Prostate gland (tissue), 2 donors: ENCODE measurements around the gene OGN. TPM values are rescaled to one million over a fixed set of nuclear protein-coding genes. Genes with fewer than 3 reads are reported as not detected.

Experiments
- DNase-seq: peaks from one replicate; pipeline ENCODE4 v3.0.0-alpha.2; 2019; ENCODE audit warnings: low spot score
- H3K27ac ChIP-seq, 2 donors: fragments of 200-600 bp; sonication (generic); 2 replicates each; pipeline ENCODE4 v1.5.1; 2017 to 2019
- H3K27me3 ChIP-seq: fragments of 200-600 bp; sonication (generic); replicated peaks from 2 replicates; pipeline ENCODE4 v1.5.1; 2019; ENCODE audit not compliant: insufficient read depth
- H3K36me3 ChIP-seq, 2 donors: fragments of 200-600 bp; sonication (generic); 1 replicate in 1 of 2; 2 replicates in 1 of 2; pipeline versions ENCODE4 v1.5.1 to v1.8.1; 2017 to 2019
- H3K4me1 ChIP-seq: fragments of 200-600 bp; sonication (generic); replicated peaks from 2 replicates; pipeline ENCODE4 v1.5.1; 2019
- H3K4me3 ChIP-seq, 2 donors: fragments of 200-600 bp; sonication (generic); 2 replicates each; pipeline ENCODE4 v1.5.1; 2017 to 2019
- H3K9me3 ChIP-seq: fragments of 200-600 bp; sonication (generic); 2 replicates; pipeline ENCODE4 v1.5.1; 2017
- POLR2A ChIP-seq: fragments of 450-650 bp; IDR thresholded peaks from one replicate; pipeline ENCODE4 v1.6.1; 2016; ENCODE audit warnings: antibody characterized with exemption, mild to moderate bottlenecking
- POLR2AphosphoS5 ChIP-seq: sonication (generic); formaldehyde crosslinking; IDR thresholded peaks from one replicate; pipeline ENCODE4 v1.6.1; 2017; ENCODE audit warnings: antibody characterized with exemption
- WGBS: methylation state at CpG from one replicate; pipeline ENCODE4 v1.1.5; 2018; 5-methylcytosine and 5-hydroxymethylcytosine counted together
- intact Hi-C: fragments of 100-400 bp; cut with DNase I; formaldehyde crosslinking; loops from one replicate; pipeline ENCODE4 v1.14.2; 2022
- total RNA-seq, 2 donors: library from RNA; depleted of rRNA; stranded (reverse); fragments of >200 nt; gene quantifications; one replicate each; pipeline ENCODE4 v1.1.0, GENCODE V29; 2016
- TF ChIP-seq, protein P1 (sequence below), 4 experiments: fragments of 200-600 bp in 2 of 4; fragments of 450-650 bp in 2 of 4; sonication (generic) in 2 of 4; IDR thresholded peaks; 1 replicate in 3 of 4; 2 replicates in 1 of 4; pipeline ENCODE4 v1.5.1; 2016 to 2019; ENCODE audit warnings: antibody characterized with exemption in 4 of 4, mild to moderate bottlenecking in 2 of 4, moderate library complexity in 2 of 4

OGN gene
- total RNA-seq, 2 donors from 2014 or later: 6.9 to 24.4 TPM

- Histone ChIP-seq H3K4me1 (no peaks in the 10 kb centered on the region), H3K27me3 (no peaks in the 10 kb centered on the region), H3K27ac (no peak overlapping the region), H3K4me3 (no peak overlapping the region), H3K9me3 (no peaks in the 10 kb centered on the region), H3K36me3 (no peaks in the 10 kb centered on the region)
- WGBS: 65% methylated on average over 1 of the region's 1 CpG
- TF ChIP-seq POLR2AphosphoS5: no peak
- no peak for TF ChIP-seq POLR2A
- TF ChIP-seq, protein P1, sequence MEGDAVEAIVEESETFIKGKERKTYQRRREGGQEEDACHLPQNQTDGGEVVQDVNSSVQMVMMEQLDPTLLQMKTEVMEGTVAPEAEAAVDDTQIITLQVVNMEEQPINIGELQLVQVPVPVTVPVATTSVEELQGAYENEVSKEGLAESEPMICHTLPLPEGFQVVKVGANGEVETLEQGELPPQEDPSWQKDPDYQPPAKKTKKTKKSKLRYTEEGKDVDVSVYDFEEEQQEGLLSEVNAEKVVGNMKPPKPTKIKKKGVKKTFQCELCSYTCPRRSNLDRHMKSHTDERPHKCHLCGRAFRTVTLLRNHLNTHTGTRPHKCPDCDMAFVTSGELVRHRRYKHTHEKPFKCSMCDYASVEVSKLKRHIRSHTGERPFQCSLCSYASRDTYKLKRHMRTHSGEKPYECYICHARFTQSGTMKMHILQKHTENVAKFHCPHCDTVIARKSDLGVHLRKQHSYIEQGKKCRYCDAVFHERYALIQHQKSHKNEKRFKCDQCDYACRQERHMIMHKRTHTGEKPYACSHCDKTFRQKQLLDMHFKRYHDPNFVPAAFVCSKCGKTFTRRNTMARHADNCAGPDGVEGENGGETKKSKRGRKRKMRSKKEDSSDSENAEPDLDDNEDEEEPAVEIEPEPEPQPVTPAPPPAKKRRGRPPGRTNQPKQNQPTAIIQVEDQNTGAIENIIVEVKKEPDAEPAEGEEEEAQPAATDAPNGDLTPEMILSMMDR (IDR thresholded peaks at IDR 0.05): peak in 3 of 4 experiments; percentile 10 to 36 (median 20)
- DNase-seq: no peak
- intact Hi-C loops: loop anchor here (2.0 to 5.0 kb wide), 2 partner anchors 94 to 292 kb away; no protein-coding TSS in a partner anchor
Measured at GRCh38 chr9:92342825-92343488, 61.4 kb downstream of the OGN start.

DNA sequence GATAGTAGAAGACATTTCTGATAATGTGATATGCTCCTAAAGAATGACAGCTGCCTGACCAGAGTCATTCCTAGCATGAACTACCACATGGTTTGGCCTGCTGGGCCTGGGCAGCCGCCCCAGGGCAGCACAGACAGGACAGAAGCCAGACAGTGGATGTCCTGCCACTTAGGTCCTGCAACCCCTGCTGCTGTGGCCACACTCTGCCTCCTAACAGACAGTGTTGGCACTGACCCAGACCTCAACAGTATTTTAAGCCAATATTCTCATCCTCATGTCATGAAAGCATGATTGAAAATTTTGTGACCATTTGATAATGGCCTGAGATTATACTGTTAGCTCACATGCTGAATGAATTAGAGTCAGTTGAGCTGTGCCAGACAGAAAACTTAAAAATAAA is 62.8 kb downstream of the OGN start:
- TF ChIP-seq POLR2A: no peak
- TF ChIP-seq, protein P1 (IDR thresholded peaks at IDR 0.05): no peak
- no peak for TF ChIP-seq POLR2AphosphoS5
- Histone ChIP-seq H3K4me3 (no peak overlapping the region), H3K27me3 (no peaks in the 10 kb centered on the region), H3K36me3 (no peaks in the 10 kb centered on the region), H3K4me1 (no peaks in the 10 kb centered on the region), H3K27ac (no peak overlapping the region), H3K9me3 (no peaks in the 10 kb centered on the region)
- no peak for DNase-seq
- intact Hi-C loops: loop anchor here (5.0 kb wide), 1 partner anchor 96 kb away; no protein-coding TSS in a partner anchor
- WGBS: 100% methylated on average over 1 of the region's 1 CpG

GRCh38 chr9:92333282-92333634 is 71.1 kb downstream of the OGN start:
- Histone ChIP-seq H3K27me3 (no peaks in the 10 kb centered on the region), H3K4me3 (no peak overlapping the region), H3K4me1 (no peaks in the 10 kb centered on the region), H3K27ac (peak overlapping the region in 1 of 2 donors; percentile 2), H3K9me3 (no peaks in the 10 kb centered on the region), H3K36me3 (no peaks in the 10 kb centered on the region)
- intact Hi-C loops: no loop called here
- 42% methylated on average over 2 of the region's 2 CpGs for WGBS
- TF ChIP-seq POLR2A (no peak), POLR2AphosphoS5 (no peak)
- TF ChIP-seq, protein P1 (IDR thresholded peaks at IDR 0.05): no peak
- no peak for DNase-seq

Other genes starting within 250 kb of the OGN start
- gene IARS1, start 110.9 kb downstream of the OGN start, total RNA-seq: 10 to 100 TPM; 58.3 to 89.2 TPM
- gene NOL8, start 79.2 kb downstream of the OGN start, total RNA-seq: 10 to 100 TPM; 23.8 to 26.6 TPM
- 10 to 100 TPM in 1 of 2 donors, 1 to 10 TPM in 1; 1.4 to 21.5 TPM for gene CENPP, start 78.6 kb downstream of the OGN start, total RNA-seq
- gene OMD, start 19.9 kb upstream of the OGN start, total RNA-seq: 1 to 10 TPM; 3.6 to 6.5 TPM
- gene ASPN, start 77.9 kb upstream of the OGN start, total RNA-seq: 1 to 10 TPM in 1 of 2 donors, under 1 TPM in 1; 0.68 to 1.8 TPM
- 10 to 100 TPM in 1 of 2 donors, 1 to 10 TPM in 1; 2.6 to 14.1 TPM for gene ECM2, start 131.4 kb upstream of the OGN start, total RNA-seq